Smooth muscle cell (in vitro differentiated cells): Measurements from ENCODE around the gene RGCC. TPM values are rescaled to one million over a fixed set of nuclear protein-coding genes. Genes with fewer than 3 reads are reported as not detected.

Source experiments
- DNase-seq: peaks from one replicate; lab custom pipeline; 2025; ENCODE audit not compliant: unreplicated experiment; lab: John Stamatoyannopoulos, UW
- H2AFZ ChIP-seq: fragments of 200-600 bp; sonication (generic); 2 replicates; pipeline ENCODE4 v1.6.0; 2016; ENCODE audit warnings: antibody characterized with exemption, low read depth, mild to moderate bottlenecking
- H3F3A ChIP-seq: fragments of 200-600 bp; sonication (generic); 2 replicates; pipeline ENCODE4 v1.6.0; 2017; ENCODE audit warnings: antibody characterized with exemption, low read depth
- H3K27ac ChIP-seq: fragments of 200-600 bp; sonication (generic); 2 replicates; pipeline ENCODE4 v1.5.1; 2016; ENCODE audit warnings: low read depth, mild to moderate bottlenecking
- H3K27me3 ChIP-seq: fragments of 200-600 bp; sonication (generic); 2 replicates; pipeline ENCODE4 v1.6.1; 2016; ENCODE audit warnings: low read depth, mild to moderate bottlenecking
- H3K36me3 ChIP-seq: fragments of 200-600 bp; sonication (generic); 2 replicates; pipeline ENCODE4 v1.5.1; 2016; ENCODE audit warnings: low read depth
- H3K4me1 ChIP-seq: fragments of 200-600 bp; sonication (generic); 2 replicates; pipeline ENCODE4 v1.5.1; 2016; ENCODE audit warnings: low read depth
- H3K4me2 ChIP-seq: fragments of 200-600 bp; sonication (generic); 2 replicates; pipeline ENCODE4 v1.6.0; 2016; ENCODE audit warnings: mild to moderate bottlenecking
- H3K4me3 ChIP-seq: fragments of 200-600 bp; sonication (generic); 2 replicates; pipeline ENCODE4 v1.5.1; 2016; ENCODE audit warnings: mild to moderate bottlenecking
- H3K79me2 ChIP-seq: fragments of 200-600 bp; sonication (generic); 2 replicates; pipeline ENCODE4 v1.6.0; 2016; ENCODE audit warnings: low read depth, mild to moderate bottlenecking
- H3K9ac ChIP-seq: fragments of 200-600 bp; sonication (generic); 2 replicates; pipeline ENCODE4 v1.6.0; 2016; ENCODE audit warnings: low read depth
- H3K9me3 ChIP-seq: fragments of 200-600 bp; sonication (generic); replicated peaks from 2 replicates; pipeline ENCODE4 v1.5.1; 2016; ENCODE audit warnings: low read depth
- H4K20me1 ChIP-seq: fragments of 200-600 bp; sonication (generic); 2 replicates; pipeline ENCODE4 v1.6.0; 2016; ENCODE audit warnings: low read depth
- CTCF ChIP-seq: fragments of 200-600 bp; sonication (generic); IDR thresholded peaks from 2 replicates; pipeline ENCODE4 v1.5.1; 2017; ENCODE audit warnings: borderline replicate concordance, mild to moderate bottlenecking, antibody characterized with exemption; ENCODE audit not compliant: insufficient read depth, poor library complexity, severe bottlenecking
- WGBS: methylation state at CpG from one replicate; pipeline ENCODE4 v1.1.7; 2016; ENCODE audit warnings: low lambda C conversion rate; 5-methylcytosine and 5-hydroxymethylcytosine counted together
- polyA plus RNA-seq: library from polyadenylated mRNA; unstranded; fragments of >200 nt; fragmentation: Nextera tagmentation; extraction: Ambion mirVana; gene quantifications from 2 replicates; pipeline ENCODE4 v1.2.1, GENCODE V29; 2016
- total RNA-seq: library from RNA; depleted of rRNA; stranded (reverse); fragments of >200 nt; gene quantifications from 2 replicates; pipeline ENCODE4 v1.2.3, GENCODE V29; 2014

The RGCC gene
- total and polyA plus RNA-seq, 2 experiments from 2014 or later, result 4.5 to 11.7 TPM

- no peak for DNase-seq
- peaks cover 8% of the 10 kb centered on the region for H3K27me3 ChIP-seq
- H3K27ac ChIP-seq, result no peak overlapping the region
- H2AFZ ChIP-seq, result no peak overlapping the region
- no peak overlapping the region for H3K4me2 ChIP-seq
- WGBS, result 87% methylated on average over 5 of the region's 5 CpGs
- H3F3A ChIP-seq, result no peaks in the 10 kb centered on the region
- no peaks in the 10 kb centered on the region for H4K20me1 ChIP-seq
- H3K36me3 ChIP-seq, result no peaks in the 10 kb centered on the region
- no peak overlapping the region for H3K4me3 ChIP-seq
- H3K9me3 ChIP-seq, result no peaks in the 10 kb centered on the region
- no peaks in the 10 kb centered on the region for H3K79me2 ChIP-seq
- H3K4me1 ChIP-seq, result no peaks in the 10 kb centered on the region
- no peak overlapping the region for H3K9ac ChIP-seq
- no peak for TF ChIP-seq CTCF
Observed at GRCh38 chr13:41443969-41444368, 13.4 kb upstream of the RGCC start.

GRCh38 chr13:41452462-41452861 is 4.9 kb upstream of the RGCC start:
- Histone ChIP-seq H3F3A (no peaks in the 10 kb centered on the region), H3K9ac (no peak overlapping the region), H3K79me2 (no peaks in the 10 kb centered on the region), H4K20me1 (no peaks in the 10 kb centered on the region), H3K4me3 (no peak overlapping the region), H2AFZ (no peak overlapping the region), H3K9me3 (no peaks in the 10 kb centered on the region), H3K36me3 (no peaks in the 10 kb centered on the region), H3K27ac (no peak overlapping the region), H3K4me2 (no peak overlapping the region), H3K27me3 (peaks cover 24% of the 10 kb centered on the region), H3K4me1 (no peaks in the 10 kb centered on the region)
- 89% methylated on average over 3 of the region's 3 CpGs for WGBS
- TF ChIP-seq CTCF, result no peak
- no peak for DNase-seq

GRCh38 chr13:41453620-41454019 is 3.7 kb upstream of the RGCC start:
- H3K9ac ChIP-seq, result no peak overlapping the region
- H3K4me1 ChIP-seq, result peaks cover 5% of the 10 kb centered on the region
- no peak overlapping the region for H3K27ac ChIP-seq
- H3K4me3 ChIP-seq, result no peak overlapping the region
- no peak for TF ChIP-seq CTCF
- no peaks in the 10 kb centered on the region for H3K36me3 ChIP-seq
- no peaks in the 10 kb centered on the region for H3F3A ChIP-seq
- no peak overlapping the region for H3K4me2 ChIP-seq
- no peak overlapping the region for H2AFZ ChIP-seq
- WGBS, result 84% methylated on average over 7 of the region's 7 CpGs
- H3K79me2 ChIP-seq, result no peaks in the 10 kb centered on the region
- peaks cover 24% of the 10 kb centered on the region for H3K27me3 ChIP-seq
- H4K20me1 ChIP-seq, result no peaks in the 10 kb centered on the region
- no peak for DNase-seq
- H3K9me3 ChIP-seq, result no peaks in the 10 kb centered on the region

- no peaks in the 10 kb centered on the region for H3K9me3 ChIP-seq
- no peaks in the 10 kb centered on the region for H3K36me3 ChIP-seq
- no peak overlapping the region for H3K4me2 ChIP-seq
- no peaks in the 10 kb centered on the region for H4K20me1 ChIP-seq
- peaks cover 27% of the 10 kb centered on the region for H3K27me3 ChIP-seq
- no peak for TF ChIP-seq CTCF
- H3K9ac ChIP-seq, result no peak overlapping the region
- H3K79me2 ChIP-seq, result no peaks in the 10 kb centered on the region
- no peak overlapping the region for H3K4me3 ChIP-seq
- H3F3A ChIP-seq, result no peaks in the 10 kb centered on the region
- DNase-seq, result no peak
- H3K27ac ChIP-seq, result no peak overlapping the region
- WGBS, result 91% methylated on average over 22 of the region's 22 CpGs
- no peak overlapping the region for H2AFZ ChIP-seq
- peaks cover 5% of the 10 kb centered on the region for H3K4me1 ChIP-seq
Observed at GRCh38 chr13:41454170-41454569, 3.2 kb upstream of the RGCC start.
